GM12872 (cell line): Measurements from ENCODE around the gene ABCC3.

Experiments used
- TF ChIP-seq, protein P1 (sequence below): IDR thresholded peaks from 3 replicates; pipeline ENCODE4 v1.5.1; 2011; ENCODE audit warnings: low read depth, mild to moderate bottlenecking, low read length, moderate library complexity; ENCODE audit not compliant: insufficient read depth

ABCC3 gene

DNA sequence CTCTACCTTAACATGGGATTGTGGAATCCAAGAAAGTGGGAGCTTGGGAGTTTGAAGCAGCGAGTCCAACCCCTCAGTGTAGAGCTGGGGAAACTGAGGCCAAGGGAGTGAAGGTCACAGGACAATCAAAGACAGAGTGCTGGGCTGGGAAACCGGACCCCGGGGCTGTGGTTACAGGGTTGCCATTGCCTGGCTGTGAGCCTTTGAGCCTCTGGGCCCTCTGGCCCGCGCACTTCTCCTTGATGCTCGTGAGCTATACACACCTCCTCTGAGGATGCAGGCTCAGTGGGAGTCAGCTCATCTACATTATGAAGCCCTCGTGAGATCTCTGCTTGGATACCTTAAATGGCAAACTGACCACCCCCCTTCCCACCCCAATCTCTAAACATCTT, 2.1 kb downstream of the ABCC3 start:
- TF ChIP-seq, protein P1, sequence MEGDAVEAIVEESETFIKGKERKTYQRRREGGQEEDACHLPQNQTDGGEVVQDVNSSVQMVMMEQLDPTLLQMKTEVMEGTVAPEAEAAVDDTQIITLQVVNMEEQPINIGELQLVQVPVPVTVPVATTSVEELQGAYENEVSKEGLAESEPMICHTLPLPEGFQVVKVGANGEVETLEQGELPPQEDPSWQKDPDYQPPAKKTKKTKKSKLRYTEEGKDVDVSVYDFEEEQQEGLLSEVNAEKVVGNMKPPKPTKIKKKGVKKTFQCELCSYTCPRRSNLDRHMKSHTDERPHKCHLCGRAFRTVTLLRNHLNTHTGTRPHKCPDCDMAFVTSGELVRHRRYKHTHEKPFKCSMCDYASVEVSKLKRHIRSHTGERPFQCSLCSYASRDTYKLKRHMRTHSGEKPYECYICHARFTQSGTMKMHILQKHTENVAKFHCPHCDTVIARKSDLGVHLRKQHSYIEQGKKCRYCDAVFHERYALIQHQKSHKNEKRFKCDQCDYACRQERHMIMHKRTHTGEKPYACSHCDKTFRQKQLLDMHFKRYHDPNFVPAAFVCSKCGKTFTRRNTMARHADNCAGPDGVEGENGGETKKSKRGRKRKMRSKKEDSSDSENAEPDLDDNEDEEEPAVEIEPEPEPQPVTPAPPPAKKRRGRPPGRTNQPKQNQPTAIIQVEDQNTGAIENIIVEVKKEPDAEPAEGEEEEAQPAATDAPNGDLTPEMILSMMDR: no peak

DNA sequence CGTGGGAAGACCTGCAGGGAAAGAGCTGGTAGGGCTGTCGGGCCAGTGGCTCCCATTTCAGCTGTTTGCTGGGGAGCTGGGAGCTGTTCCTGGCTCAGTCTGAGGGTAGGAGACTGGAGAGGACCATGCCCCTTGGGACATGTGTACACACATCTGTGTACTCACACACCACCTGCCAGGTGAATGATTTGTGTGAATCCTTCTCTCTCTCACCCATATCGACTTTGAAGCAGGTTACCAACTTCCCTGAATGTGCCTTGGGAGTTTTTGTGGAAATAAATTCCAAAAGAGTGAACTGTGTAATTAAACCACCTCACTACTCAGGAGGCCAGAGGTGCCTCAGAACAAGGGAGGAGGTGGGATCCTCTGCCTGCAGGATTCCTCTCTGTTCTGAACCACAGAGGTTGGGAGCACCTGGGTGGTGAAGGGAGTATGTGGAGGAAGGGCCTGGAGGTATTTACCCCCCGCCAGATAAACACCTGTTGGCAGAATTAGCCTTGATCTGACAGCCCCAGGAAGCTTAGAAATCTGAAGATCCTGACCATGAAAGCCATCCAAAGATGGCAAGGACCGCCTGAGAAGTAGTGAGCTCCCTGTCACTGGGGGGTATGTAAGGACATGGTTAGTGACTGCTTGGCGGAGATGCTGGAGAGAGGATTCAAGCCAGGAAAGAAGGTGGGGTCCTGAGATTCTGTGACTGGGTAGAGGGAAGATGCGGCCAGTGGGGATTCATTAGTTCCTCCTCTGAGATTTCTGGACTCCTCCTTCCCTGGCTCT, 3.3 kb downstream of the ABCC3 start:
- TF ChIP-seq, protein P1: no peak

DNA sequence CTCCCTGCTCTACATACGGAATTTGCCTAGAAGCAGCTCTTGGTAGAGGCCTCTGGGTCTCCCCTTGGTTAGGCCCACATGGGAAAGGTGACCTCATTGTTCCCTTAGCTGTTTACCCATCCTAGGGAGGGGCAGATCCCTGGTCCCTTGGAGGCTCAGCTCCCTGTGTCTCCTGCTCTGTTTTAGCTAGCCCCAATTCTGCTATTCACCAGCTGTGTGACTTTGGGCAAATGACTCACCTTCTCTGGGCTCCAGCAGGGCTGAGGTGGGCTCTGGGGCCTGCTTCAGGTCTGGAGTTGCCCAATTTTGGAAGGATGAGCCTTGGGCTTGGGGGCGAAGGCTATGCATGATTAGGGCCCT, 3.9 kb downstream of the ABCC3 start:
- TF ChIP-seq, protein P1: no peak

DNA sequence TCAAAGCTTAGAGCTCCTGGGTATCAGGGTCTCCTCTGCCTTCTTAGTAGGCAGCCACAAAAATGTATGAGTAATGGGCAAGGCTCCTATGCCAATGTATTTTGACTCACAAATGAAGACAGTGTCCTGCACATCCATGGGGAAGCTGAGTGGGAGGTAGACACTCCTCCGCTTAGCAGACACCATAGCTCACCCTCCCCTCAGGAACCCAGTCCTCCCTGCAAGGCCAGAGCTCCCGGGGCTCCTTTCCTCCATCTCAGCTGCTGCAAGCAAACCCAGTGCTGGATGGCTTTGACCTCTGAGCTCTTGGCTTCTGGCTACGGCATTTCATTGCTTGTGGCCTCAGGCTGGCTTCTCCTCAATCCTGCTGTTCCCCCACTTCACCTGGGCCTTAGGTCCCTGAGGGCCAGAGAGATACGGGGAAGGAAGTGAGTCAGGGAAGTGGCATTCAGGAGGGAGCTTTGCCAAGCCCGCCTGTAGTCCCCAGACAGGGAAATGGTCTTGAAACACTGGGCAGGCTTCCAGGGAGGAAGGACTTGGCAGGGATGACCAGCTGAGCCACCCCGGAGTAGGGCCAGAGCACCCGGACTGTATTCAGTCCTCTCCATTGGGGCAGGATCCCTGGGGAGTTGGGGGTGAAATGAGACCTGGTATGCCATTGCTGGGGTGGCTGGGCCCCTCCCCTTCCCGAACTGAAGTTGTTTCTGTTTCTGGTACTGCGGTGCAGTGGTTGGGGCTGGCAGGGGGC, 4.5 kb downstream of the ABCC3 start:
- TF ChIP-seq, protein P1: no peak

DNA sequence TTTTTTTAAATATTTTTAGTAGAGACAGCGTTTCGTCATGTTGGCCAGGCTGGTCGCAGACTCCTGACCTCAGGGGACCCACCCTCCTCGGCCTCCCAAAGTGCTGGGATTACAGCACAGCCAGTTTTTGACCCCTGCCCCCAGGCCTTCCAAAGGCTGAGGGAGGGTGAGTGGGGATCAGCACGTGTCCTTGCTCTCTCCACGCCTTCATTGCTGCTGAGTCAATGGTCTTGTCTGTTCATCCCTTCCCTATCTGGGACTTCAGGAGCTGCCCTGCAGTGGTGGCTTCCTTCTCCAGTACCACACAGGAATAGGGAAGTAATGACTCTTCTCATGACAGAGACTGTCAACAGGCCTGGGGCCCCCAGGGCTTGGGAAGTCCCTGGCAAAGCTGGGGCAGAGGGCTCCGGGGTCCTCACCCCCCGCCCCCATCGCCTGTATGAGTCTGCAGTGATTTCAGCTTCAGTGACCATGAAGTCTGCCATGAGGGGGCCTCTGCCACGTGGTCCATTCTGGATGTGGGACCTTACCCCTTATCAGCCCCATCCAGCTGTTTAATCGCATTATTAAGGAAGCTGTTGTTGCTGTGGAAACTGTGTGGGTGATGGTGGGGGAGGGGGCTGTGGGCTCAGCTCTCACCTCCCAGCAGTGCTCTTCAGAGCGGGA, 6.1 kb downstream of the ABCC3 start:
- TF ChIP-seq, protein P1: no peak

DNA sequence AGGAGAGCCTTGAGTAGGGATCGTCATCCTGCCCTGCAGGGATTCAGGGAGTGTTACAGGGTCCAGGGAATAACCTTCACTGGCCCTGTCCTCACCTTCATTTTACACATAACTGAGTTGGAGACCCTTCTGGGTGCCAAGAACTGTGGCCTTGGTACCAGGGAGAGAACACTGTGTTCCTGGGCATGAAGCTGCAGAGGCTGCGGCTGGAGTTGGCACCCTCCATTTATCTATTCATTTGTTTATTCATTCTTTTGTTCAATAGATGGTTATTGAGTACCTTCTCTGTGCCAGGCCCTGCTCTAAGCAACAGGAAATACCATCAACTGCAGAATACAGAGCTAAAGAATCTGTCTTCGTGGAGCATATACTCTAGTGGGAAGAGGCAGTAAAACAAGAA, 6.7 kb downstream of the ABCC3 start:
- TF ChIP-seq, protein P1: no peak

DNA sequence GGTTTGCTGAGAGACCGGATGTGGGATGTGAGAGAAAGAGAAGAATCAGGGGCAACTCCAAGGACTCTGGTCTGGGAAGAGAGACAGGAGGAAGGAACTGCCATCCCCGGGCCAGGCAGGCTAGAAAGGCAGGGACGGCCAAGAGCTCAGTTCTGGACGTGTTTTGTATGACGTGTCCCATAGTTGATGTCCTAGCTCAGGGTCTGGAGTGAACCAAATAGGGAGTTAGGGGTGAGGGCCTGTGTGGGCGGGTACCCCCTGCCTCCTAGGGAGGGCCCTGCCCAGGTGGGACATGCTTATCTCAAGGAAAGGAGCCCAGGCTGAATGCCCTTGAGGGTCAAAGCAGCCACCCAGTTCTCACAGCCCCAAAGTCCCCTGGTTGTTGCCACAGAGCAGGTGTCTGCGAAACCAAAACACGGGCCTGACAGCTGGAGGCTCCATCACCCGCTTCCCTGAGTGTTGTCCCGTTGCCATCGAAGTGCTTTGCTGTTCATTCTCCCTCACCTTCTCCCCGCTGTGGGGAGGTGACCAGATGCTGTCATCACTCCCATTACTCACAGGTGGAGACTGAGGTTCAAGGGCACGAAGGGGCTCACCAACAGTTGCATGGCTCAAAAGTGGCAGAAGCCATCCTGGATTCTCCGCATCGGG, 7.5 kb downstream of the ABCC3 start:
- TF ChIP-seq, protein P1: no peak
